PFSK-1 (cell line): ENCODE results near the gene SSR2.

Experiments
- FOXP2 ChIP-seq: optimal IDR thresholded peaks from 2 replicates; pipeline ENCODE3; 2011; ENCODE audit warnings: borderline replicate concordance, control low read depth, inconsistent platforms; ENCODE audit not compliant: insufficient read depth; ENCODE audit errors: extremely low read length, extremely low read depth
- POLR2AphosphoS5 ChIP-seq: IDR thresholded peaks from 2 replicates; pipeline ENCODE4 v1.6.1; 2012; ENCODE audit warnings: low read depth, mild to moderate bottlenecking, control low read depth, low read length, moderate library complexity

DNA sequence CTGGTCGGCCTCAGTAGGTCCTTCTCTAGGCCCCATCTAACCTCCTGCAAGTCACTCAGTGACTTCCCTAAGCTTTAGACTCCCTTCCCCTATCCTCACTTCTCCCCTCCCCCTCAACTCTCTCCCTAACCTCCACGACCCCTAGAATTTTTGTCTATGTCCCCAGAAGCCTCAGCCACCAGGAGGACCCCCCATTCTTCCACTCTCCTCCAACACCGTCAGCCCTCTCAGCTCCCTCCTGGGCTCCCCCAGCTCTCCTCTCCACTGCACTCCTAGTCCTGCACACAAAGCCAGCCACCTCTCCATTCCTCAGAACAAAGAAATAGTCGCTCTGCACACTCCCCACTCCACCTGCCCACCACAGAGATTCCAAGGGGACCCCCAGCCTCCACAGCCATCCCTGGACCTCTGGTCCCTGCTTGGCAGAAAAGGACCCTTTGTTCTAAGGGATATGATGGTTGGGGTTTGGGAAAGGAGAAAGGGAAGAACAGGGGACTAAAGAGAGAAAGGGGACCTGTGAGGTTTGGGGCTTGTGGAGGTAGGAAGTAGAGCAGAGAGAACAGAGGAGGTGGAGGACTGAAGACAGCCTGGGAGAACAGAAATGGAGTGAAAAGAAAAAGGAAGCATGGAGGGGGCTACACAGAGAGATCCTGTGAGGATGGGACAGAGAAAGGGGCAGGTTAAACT is 45.2 kb downstream of the SSR2 start:
- TF ChIP-seq FOXP2 (no peak), POLR2AphosphoS5 (no peak)
